HTERT RPE-1 (cell line): ENCODE measurements around the gene RNF10.
"Not testable (repeated sequence)": the region's sequence is repeated elsewhere in the genome, so short reads cannot be mapped to it uniquely, and the experiment has no call there.

Experiments
- in situ Hi-C: fragments of 300-500 bp; cut with MboI; formaldehyde crosslinking; loops from 4 replicates; pipeline ENCODE4 v1.14.3; 2020; ENCODE audit warnings: low sequenced_read_pairs

RNF10 gene

GRCh38 chr12:120610560-120610959, 76.4 kb downstream of the RNF10 start:
- in situ Hi-C loops, result no loop called here

DNA sequence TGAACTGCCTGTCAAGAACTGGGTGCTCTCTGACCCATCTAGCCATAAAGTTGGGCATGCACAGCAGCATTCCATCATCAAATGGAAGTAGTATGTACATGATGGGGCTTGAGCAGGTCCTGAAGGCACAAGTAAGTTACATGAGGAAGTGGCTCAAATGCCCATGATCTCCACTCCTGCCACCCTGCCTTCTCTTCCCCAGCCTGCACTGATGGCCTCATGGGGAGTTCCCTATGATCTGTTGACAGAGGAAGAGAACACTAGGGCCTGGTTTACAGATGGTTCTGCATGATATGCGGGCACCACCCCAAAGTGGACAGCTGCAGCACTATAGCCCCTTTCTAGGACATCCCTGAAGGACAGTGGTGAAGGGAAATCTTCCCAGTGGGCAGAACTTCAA, 77.4 kb downstream of the RNF10 start:
- in situ Hi-C loops, result not testable (repeated sequence)

DNA sequence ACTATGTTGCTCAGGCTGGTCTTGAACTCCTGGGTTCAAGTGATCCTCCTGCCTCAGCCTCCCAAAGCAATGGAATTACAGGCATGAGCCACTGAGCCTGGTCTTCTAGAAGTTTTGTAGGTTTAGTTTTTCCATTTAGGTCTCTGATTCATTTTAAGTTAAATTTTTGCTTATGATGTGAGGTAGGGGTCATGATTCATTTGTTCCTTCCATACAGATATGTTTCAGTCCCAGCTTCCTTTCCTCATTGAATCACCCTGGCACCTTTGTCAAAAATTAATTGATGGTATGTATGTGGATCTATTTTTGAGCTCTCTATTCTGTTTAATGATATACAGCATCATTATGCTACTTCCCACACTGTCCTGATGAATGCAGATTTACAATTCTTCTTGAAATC, 80.7 kb downstream of the RNF10 start:
- in situ Hi-C loops, result no loop called here

DNA sequence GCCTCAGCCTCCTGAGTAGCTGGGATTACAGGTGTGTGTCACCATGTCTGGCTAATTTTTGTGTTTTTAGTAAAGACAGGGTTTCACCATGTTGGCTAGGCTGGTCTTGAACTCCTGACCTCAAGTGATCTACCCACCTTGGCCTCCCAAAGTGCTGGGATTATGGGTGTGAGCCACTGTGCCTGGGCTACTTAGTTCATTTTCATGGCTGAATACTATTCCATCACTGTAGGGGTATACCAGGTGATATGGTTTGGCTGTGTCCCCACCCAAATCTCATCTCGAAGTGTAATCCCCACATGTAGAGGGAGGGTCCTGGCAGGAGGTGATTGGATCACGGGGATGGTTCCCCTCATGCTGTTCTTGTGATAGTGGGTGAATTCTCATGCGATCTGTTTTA, 83.0 kb downstream of the RNF10 start:
- in situ Hi-C loops, result not testable (repeated sequence)

- in situ Hi-C loops, result not testable (repeated sequence)
Measured at GRCh38 chr12:120617767-120618166, 83.6 kb downstream of the RNF10 start.

DNA sequence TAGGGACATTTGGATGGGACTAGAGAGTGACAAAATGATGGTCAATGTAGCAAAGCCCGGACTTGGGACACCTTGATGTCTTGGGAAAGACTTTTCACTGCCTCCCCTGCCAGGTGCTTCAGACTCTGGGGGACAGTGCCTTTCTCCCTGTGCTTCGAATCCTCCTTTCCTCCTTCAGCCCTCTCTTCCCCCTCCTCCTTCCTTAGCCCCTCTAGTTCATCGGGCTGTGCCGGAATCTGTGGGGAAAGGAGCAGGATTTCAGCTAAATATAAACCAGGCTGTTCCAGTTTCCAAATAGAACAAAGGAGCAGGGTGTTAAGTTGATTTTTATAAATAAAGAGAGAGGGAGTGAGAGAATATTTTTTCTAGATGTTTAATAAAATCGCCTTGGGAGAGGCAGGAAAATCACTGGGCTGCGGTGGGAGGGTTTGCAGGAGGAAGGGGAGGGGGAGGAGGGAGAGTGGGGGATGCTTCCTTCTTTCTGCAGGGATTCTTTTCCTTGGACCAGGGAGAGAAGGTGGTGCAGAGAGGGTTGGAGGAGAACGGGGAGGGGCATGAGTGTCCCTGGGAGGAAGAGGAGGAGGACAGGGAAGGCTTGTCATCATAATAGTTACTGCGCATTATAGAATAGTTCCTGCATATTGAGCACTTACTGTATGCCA, 84.9 kb downstream of the RNF10 start:
- in situ Hi-C loops, result no loop called here

DNA sequence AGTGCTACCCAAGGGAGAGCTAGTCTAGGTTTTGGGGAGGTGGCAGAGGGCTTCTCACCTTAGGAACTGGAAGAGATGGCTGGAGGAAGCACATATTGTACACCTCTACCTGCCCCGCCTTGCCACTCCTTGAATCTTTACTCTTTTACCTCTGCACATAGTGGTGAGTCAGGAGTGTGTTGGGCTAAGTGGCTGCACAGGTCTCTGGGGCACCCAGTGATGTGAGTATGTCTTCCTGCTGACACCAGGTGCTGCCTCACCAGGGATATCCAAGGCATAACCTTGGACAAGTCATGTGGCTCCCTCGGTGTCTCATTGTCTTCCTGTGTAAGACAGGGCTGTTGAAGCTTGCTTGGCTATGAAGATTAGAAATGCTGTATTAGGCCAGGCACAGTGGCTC, 86.5 kb downstream of the RNF10 start:
- in situ Hi-C loops, result no loop called here

DNA sequence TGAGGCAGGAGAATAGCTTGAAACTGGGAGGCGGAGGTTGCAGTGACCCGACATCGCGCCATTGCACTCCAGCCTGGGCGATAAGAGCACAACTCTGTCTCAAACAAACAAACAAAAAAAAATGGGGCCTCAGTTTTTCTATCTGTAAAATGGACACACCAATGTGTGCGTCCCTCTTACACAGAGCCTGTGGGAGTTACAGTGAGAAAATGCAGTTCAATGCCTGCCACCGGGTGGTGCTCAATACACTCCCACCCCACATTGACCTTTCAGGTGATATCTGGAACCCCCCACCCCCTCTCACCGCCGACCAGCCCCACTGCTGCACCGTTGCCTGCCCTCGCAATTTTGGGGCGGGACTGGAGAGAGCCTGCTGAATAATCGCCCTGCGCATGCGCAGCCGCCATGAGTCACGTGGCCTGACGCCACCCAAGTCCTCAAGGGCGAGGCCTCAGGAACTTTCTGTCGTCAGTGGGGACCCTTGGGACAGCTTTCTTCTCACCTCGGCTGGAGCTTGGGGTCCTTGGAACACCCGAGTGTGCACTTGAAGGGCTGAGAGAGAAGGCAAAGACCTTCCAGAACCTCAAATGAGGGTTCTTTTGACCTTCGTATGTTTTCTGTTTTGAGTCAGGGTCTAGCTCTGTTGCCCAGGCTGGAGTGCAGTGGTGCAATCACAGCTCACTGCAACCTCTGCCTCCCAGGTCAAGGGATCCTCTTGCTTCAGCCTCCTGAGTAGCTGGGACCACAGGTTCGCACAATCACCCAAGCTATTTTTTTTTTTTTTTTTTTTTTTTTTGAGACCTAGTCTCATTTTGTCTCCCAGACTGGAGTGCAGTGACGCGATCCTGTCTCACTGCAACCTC, 91.6 kb downstream of the RNF10 start:
- in situ Hi-C loops, result no loop called here
